Hindlimb muscle (tissue), 1 donor: ENCODE data around the gene WDR88. TPM values are rescaled to one million over a fixed set of nuclear protein-coding genes. Genes with fewer than 3 reads are reported as not detected.
"Not testable (repeated sequence)": the region's sequence is repeated elsewhere in the genome, so short reads cannot be mapped to it uniquely, and the experiment has no call there.

Source experiments
- DNase-seq: peaks from one replicate; pipeline ENCODE4 v3.0.0-alpha.2; 2013
- polyA plus RNA-seq: library from polyadenylated mRNA; unstranded; fragments of 120-200 nt; gene quantifications from one replicate; pipeline ENCODE4 v1.2.1, GENCODE V29; 2013; ENCODE audit not compliant: insufficient read length

Gene WDR88
- polyA plus RNA-seq, 1 donor = 0.63 TPM

DNA sequence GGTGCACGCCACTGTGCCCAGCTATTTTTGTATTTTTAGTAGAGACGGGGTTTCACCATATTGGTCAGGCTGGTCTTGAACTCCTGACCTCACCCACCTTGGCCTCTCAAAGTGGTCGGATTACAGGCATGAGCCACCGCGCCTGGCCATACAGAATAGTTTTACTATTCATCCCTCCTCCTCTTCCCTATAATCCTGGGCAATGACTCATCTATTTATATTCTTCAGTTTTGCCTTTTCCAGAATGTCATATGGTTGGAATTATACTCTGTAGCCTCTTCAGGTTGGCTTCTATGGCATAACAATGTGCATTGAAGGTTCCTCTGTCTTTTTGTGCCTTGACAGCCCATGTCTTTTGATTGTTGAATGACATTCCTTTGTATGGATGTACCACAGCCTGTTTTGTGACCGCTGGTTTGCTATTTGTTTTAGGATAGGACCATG, 40.0 kb downstream of the WDR88 start:
- no peak for DNase-seq

DNA sequence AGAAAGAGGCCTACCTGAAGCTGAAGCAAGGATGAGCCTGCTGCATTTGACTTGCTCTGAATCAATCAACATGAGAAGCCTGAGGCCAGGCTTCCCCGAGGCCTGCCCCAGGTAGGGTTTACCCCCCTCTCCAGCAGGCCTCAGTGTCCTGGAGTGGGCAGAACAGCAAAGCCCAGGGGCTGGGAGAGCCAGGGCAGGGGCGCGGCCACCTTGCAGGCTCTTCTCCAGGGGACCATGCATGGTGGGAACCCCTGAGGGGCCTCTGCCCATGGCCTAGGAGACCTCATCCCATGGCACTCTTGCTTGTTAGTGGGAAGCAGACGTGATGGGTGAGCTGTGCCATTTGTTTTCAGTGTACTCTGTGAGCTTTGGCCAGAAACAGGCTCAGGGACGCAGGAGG, 42.3 kb downstream of the WDR88 start:
- DNase-seq = no peak

DNA sequence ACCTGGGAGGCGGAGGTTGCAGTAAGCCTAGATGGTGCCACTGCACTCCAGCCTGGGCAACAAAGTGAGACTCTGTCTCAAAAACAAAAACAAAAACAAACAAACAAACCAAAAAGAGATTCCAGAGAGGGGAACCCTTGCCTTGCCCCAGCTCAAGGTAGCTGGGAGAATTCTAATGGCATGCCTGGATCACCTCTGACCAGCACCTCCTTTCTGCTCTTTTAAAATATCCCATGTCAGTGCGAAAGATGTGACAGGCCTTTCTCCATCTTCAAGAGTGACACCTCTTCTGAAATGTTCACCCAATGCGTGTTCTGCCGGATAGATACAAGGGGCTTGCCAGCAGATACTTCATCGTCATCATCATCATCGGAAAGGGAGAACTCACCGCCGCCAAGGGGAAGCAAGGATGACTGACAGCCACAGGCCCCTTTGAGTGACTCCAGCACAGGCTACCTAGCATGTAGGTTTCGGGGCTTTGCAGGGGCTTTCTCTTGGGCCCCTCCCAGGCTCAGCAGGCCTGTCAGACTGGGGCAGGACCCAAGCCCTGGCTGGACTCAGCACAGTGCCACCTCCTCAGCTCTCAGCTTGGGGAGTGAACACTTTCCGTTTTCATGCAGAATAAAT, 43.4 kb downstream of the WDR88 start:
- no peak for DNase-seq

DNA sequence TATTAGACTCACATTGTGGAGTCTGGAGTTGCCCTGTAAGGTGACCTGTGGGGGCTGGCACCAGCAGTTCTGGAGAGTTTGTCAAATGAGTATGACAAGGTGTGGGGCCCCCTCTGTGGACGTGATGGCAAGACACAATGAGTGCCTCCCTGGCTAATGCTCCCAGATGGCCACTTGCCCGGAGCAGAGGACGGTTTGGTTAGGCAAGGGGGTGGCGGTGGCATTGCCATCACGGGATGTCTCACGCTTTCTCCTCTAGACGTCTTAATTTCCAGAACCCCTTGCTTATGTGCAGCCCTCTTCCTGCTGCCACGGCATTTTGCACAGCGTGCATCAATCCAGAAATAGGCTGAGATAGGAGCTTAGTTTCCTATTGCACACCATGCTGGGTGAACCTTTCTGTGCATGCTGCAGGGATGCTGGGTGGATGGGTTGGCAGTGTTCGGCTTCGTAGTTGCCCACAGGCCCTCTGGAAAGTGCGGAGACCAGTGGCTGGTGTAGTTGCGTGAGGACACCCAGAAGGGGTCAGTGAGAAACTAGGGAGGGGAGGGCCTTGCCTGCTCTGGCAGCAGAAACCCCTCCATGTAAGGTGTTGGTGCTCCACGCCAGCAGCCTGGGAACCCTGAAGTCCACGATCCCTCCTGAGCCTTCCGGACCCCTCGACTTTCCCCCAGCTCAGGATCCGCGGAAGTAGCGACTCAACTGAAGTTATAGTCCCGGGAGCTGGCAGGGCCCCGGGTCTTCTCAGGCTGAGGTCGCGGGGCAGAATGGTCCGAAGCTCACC, 44.2 kb downstream of the WDR88 start:
- DNase-seq = no peak

DNA sequence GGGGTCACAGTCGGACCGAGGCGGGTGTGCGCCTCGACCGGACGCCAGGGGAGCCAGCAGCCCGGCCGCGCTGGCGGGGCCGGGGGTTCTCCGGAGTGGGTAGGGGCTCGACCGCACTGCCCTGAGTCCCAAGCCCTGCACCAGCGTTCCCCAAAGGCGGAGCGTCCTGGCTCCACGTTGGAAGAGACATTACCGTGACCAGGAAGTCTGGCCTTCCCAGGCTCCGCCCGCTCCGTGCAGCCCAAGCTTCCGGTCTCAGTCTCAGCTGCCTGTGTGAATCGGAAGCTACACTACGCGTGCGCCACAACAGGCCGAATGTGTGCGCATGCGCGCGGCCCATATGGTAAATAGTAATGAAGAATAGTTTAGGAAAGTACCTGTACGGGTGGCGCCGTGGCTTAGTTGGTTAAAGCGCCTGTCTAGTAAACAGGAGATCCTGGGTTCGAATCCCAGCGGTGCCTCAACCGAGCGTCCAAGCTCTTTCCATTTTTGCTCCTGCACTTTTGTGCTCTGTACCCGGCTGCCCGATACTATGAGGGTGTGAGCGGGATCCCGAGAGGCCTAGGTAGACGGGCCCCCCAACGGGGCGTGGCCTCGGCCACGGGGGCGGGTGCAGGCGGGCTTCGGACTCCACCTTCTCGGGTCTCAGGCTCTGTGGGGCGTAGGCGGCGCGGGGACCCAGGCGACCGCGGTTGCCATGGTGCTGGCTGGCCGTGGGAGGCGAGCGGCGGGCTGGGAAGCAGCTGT, 44.9 kb downstream of the WDR88 start:
- DNase-seq = peak; percentile 97

DNA sequence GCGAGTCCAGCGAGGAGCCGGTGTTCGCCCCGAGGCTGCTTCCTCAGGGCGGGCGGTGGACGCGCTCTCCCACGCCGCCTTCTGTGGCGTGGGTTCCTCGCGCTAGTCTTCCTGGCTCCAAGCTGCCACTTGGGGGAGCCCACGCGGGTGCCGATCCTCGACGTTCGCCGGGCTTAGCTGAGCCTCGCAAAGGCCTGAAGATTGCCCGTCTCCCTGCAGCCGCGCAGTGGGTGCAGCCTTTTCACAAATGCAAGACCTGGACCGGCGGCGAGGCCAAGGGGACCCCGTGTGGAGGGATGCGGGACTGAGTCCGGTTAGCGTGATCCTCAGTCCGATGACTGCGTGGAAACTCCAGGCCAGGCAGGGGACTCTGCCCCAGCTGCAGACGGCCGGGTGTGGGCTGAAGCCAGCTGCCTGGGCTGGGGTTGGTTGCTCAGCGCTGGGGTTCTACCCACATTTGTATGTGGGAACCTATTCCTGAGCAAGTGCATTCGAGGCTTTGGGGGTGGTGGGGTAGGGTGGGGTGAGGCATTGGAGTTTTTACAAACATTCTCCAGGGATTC, 45.6 kb downstream of the WDR88 start:
- no peak for DNase-seq

DNA sequence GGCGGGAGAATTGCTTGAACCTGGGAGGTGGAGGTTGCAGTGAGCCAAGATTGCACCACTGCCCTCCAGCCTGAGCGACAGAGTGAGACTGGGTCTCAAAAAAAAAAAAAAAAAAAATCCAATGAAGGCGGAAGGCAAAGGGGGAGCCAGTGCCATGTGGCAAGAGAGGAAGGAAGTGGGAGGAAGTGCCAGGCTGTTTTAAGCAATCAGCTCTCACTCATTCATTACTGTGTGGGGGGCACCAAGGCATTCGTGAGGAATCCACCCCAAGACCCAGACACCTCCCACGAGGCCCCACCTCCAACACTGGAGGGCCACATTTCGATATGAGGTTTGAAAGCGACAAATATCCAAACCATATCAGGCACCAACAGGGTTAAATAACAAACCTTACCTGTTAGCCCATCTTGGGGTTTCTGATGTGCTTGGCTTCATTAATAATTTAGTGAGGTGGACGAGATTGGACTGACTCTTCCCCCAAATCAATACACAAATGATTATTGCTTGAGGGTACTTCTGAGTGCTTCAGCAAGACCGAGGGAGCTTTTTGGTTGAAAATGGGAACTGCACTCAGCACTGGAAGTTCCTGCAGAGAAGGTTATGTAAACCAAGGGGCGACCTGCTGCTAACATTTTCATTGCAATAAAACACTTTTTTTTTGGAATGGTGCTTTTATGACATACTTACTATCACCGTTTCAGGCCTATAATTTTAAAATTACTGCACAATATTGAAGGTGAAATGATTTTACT, 54.7 kb downstream of the WDR88 start:
- no peak for DNase-seq

DNA sequence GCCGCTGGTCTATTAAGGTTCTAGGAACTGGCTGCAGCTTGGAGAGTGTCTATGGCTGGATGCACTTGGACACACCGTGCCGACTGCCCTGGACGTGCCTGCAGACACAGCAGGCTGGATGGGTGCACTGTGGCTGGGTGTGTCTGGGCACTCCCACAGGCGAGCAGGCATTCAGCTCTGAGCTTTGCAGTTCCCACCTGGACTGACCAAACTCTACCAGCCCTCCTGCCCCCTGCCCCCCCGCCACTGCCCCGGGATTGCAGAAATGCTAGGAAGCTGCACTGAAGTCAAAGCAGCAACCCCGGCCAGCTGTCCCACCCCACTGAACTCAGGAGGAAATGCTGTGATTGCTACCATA, 55.2 kb downstream of the WDR88 start:
- no peak for DNase-seq

DNA sequence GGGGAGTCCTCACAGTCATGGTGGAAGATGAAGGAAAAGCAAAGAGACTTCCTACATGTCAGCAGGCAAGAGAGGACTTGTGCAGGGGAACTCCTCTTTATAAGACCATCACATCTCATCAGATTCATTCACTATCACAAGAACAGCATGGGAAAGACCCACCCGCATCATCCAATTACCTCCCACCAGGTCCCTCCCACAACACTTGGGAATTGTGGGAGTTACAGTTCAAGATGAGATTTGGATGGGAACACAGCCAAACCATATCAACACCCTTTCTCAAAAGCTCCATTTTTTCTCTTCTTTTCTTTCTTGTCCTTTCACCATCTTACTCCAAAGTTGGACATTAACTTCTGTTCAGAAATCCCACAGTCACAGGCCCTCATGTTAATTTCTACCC, 57.5 kb downstream of the WDR88 start:
- DNase-seq = no peak

DNA sequence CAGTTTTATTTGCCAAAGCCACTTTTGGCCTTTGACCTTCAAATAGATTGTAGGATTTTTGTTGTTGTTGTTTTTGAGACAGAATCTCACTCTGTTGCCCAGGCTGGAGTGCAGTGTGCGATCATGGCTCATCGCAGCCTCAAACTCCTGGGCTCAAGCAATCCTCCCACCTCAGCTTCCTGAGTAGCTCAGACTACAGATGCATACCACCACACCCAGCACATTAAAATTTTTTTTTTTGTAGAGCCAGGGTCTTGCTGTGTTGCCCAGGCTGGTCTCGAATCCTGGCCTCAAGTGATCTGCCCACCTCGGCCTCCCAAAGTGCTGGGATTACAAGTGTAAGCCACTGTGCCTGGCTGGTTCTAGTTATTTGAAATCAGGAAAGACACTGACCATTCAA, 59.2 kb downstream of the WDR88 start:
- DNase-seq = not testable (repeated sequence)

DNA sequence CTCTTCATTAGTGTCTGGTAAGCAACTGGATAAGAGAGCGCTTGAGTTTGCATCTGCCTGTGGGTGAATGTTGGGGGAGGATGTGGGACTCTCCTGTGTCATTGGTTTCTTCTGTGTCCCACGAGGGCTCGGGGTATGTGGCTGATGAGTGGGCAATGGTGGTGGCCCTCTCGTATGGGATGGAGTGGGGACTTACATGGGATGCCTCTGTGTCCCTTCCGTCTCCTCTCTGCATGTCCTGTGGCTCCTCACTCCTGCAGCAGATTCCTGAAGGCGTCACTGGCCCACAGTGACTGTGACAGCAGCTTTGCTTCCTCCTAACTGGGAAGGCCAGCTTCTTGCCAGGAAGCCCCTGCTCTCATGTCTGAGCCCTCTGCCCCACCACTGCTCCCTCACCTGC, 59.6 kb downstream of the WDR88 start:
- no peak for DNase-seq

DNA sequence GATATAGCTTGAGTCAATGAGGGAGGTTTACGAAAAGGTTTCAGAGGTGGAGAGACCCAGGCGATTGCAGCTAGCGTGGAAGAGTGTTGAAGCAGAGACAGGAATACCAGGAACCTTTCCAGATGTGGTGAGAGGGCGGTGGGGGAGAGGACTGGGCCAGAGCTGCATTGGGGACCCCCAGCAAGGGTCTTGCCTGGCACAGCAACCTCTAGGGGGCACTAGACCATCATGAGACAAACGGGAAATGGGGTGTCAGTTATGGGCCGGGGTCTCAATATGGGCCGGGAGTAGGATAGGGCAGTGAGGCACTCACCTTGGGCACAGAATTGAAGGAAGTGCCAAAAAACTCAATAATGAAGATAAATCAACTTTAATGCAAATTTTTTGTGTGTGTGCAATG, 60.1 kb downstream of the WDR88 start:
- DNase-seq = no peak

DNA sequence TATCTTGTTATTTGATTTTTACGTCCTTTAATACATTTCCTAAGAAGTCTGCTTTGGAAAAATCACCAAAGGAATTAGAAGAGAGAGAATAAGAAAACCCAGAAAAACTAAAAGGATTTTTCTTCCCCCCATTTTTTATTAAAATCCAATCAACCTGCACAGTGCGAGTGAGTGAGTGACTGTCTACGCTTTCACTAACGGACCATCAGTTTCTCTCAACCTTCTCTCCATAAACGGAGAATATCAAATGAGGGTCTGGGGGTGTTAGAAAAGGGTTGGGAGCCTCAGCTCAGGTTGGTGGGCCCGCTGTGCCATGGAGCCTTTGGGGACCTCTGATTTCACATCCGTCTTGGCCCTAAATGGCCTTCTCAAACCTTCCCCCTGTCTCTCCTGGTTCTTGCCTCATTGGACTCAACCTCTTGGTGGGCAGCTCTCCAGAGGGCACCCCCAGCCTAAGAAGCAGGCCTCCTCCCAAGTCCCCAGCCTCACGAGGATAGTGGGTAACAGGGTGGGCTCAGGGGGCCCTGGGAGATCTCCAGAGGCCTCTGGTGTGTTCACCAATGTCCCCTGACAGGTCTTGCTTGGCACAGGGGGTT, 61.5 kb downstream of the WDR88 start:
- no peak for DNase-seq

DNA sequence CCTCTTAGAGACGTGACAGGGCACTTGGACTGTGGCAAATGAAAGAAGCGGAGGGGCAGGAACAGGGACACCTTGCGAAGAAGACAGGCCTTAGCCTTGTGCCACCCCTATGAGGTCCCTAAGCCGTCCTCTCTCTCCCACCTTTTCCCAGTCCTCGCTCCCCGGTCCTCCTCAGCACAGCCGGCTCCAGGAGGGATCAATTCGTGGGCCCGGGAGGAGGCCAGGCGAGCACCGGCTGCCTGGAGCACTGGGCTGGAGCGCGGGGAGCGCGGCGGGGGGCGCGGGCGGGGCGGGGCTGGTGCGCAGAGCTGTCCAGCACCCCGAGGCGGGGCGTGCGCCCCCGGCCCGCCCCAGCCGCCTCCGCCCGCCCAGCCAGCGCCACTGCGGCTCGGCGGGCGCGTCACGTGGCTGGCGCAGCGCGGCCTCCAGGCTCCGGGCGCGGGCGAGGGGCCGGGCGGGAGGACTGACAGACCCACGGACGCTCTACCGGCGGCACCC, 62.0 kb downstream of the WDR88 start, which contains the start of gene LRP3:
Gene LRP3 (plus strand): TSS at position 466 of the 498 bp plus-strand sequence. CDS start 456 bp downstream, outside the sequence.
- peak; percentile 54 for DNase-seq

DNA sequence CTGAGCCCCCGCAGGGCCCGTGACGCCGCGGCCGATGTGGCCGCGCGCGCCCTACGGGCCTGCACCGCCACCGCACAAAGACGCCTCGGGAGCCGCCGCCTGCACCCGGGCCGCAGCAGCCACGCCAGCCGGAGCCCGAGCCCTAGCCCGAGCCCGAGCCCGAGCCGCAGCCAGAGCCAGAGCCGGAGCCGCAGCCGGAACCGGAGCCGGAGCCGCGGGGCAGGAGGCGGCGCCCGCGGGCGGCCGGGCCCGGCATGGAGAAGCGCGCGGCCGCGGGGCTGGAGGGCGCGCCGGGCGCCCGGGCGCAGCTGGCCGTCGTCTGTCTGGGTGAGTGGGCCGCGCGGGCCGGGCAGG, 62.6 kb downstream of the WDR88 start:
- DNase-seq = no peak

DNA sequence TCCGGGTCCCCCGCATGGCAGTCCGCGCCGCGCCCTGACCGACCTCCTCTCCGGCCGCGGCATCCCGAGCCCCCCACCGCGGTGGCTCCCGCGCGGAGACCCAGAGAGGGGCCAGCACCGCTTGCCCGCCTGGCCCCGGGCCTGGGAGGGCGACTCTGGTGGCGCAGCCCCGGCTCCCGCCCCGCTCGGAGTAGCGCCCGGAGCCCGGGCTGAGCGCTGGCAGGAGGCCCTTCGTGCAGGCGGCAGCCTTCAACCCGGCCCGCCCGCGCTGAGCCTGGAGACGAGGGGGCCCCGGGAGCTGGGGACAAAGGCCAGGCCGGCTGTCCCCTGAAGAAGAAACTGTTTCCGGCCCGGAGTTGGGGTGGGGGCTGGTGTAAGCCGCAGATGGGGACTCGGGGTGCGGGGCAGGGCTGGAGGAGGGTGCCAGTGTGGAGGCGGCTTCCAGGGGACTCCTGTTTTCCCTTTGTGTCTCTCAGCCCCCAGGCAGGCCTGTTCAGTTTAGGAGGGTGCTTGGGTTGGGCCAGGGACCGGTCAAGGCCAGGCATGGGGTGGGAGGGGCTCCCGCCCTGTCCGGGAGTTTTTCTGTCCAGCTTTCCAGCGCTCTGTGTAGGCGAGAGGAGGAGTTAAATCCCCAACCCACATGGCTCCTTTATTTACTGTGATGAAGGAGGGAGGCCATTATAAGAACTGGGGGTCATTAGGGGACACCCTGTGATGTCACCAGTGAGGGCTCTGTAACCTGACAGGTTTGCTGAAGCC, 63.2 kb downstream of the WDR88 start:
- no peak for DNase-seq

DNA sequence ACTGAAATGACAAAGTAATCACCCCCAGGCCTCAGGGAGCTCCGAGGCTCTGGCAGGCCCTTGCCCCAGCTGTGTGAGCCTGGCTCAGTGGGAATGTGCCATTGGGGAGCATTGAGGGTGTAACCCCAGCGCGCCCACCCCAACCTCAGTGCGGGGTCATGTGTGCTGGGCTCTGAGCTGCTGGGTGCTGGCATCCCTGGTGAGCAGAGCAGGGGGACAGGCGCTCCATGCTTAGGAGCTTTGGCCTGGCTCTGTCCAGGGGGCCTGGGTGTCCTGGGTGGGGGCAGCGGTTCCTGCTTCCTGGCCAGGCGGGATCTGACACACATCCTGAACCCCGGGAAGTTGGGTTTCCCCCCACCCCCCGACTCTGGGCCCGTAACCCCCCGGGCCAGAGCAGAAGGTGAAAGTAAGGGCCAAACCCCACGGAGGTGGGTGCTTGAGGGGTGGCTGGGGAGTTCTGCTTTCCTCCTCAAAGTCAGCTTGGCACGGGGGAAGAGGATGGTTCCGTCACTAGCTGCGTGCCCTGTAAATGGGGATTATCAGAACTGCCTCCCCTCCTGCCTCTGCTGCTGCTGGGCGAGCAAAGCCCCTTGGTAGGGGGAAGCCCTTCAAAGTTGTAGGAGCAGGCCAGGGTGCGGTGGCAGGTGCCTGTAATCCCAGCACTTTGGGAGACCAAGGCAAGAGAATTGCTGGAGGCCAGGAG, 63.9 kb downstream of the WDR88 start:
- DNase-seq = no peak

DNA sequence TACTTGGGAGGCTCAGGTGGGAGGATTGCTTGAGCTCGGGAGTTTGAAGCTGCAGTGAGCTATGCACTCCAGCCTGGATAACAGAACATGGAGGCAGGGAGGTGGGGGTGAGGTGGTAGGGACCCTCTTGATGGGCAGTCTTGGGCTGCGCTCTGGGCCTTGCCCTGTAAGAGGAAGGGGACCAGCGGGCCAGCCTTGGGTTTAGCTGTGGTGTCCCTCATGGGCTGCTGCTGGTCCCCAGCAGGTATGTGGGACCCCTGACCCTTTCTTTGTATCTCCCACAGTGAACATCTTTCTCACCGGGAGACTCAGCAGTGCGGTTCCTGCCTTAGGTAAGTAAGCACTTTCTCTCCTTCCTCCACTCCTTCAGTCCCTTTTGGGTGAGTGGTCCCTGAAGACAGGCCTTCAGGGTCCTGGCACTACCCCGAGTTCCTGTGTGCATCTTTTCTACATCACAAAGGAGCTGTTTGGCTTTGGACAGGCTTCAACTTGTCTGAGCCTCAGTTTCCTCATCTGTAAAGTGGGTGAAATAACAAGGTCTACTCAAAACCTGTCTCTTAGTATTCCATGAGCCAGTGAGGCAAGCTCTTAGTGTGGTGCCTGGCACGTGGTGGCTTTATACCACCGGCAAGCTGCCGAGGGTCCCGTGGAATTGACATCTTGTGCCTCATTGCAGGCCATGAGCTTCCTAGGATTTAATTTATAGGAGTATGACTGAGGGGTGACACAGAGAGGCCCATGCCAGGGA, 64.7 kb downstream of the WDR88 start:
- no peak for DNase-seq

DNA sequence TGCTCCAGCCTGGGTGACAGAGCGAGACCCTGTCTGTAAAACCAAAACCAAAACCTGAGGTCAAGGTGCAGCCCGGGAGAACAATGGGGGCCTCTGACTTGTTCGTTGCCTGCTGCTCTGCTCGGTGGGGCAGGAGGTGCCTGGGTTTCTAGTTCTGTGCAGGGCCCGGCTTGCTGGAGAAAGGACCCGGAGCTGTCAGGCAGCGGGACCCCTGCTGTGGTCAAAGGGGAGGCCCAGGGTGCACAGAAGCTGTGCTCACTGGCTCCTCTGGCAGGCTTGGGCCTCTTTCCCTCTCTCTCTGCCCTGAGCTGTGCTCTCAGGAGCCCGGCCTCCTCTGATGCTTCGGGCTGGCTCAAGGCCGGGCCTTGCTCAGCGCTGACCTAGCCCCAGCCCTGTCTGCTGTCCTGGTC, 65.7 kb downstream of the WDR88 start:
- no peak for DNase-seq

DNA sequence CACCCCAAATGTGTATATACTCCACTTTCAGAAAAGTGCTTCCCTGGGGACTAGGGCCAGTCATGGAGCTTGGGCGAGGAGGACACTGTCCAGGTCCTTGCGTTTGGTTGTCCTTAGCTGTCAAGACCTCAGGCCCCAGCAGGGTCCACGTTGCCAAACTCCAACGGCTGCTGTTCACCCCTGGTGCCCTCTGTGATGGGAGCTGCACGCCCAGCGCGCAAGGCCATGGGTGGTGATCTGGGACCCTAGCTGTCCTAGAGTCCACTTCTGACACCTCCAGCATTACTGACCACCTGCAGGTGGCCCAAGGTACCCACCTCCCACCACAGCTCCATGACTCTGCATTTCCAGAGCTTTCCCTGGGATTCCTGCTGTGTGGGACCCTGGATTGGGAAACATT, 66.3 kb downstream of the WDR88 start:
- DNase-seq = no peak
